WTC11 (cell line): ENCODE data around the gene MFSD11. TPM values are rescaled to one million over a fixed set of nuclear protein-coding genes. Genes with fewer than 3 reads are reported as not detected.

ENCODE experiments used
- ATAC-seq: fragments of 200-7000 bp; cut with Tn5 transposase; 2 replicates; pipeline ENCODE4 v1.10.0; 2021; ENCODE audit warnings: mild to moderate bottlenecking, moderate library complexity
- CTCF ChIA-PET: fragments of 300-600 bp; sonication (Branson Sonifier 250); formaldehyde crosslinking; loops from one replicate; lab custom pipeline; 2021; ENCODE audit warnings: antibody characterized with exemption; lab: Charles Lee
- POLR2A ChIA-PET: fragments of 350-600 bp; sonication (Branson Sonifier 250); formaldehyde crosslinking; loops from one replicate; lab custom pipeline; 2021; ENCODE audit warnings: antibody characterized with exemption; lab: Charles Lee
- DNase-seq: peaks from one replicate; pipeline ENCODE4 v3.0.0; 2021; ENCODE audit warnings: low spot score
- H3K27ac Mint-ChIP-seq: 2 replicates; pipeline ENCODE4 v1.8.0; 2021; ENCODE audit warnings: mixed read lengths
- H3K27me3 Mint-ChIP-seq: 2 replicates; pipeline ENCODE4 v1.8.0; 2021; ENCODE audit warnings: low read depth, mild to moderate bottlenecking, moderate library complexity, mixed read lengths
- H3K36me3 Mint-ChIP-seq: 2 replicates; pipeline ENCODE4 v1.8.0; 2021; ENCODE audit warnings: mixed read lengths
- H3K4me1 Mint-ChIP-seq: 2 replicates; pipeline ENCODE4 v1.8.0; 2022; ENCODE audit warnings: mixed read lengths
- H3K4me3 Mint-ChIP-seq: 2 replicates; pipeline ENCODE4 v1.8.0; 2021; ENCODE audit warnings: mild to moderate bottlenecking, moderate library complexity, mixed read lengths
- H3K9me3 Mint-ChIP-seq: 2 replicates; pipeline ENCODE4 v1.8.0; 2021; ENCODE audit warnings: mixed read lengths
- EMX1 ChIP-seq: fragments of 250-450 bp; sonication (Bioruptor Pico); IDR thresholded peaks from 2 replicates; pipeline ENCODE4 v1.8.0; 2021; ENCODE audit warnings: mild to moderate bottlenecking
- GABPB1 ChIP-seq: sonication (generic); formaldehyde crosslinking; IDR thresholded peaks from 2 replicates; pipeline ENCODE4 v1.8.1; 2023; ENCODE audit warnings: mild to moderate bottlenecking, missing genetic modification reagents
- KAT7 ChIP-seq: sonication (generic); formaldehyde crosslinking; IDR thresholded peaks from 2 replicates; pipeline ENCODE4 v1.8.1; 2023; ENCODE audit warnings: missing genetic modification reagents, mild to moderate bottlenecking, borderline replicate concordance
- OVOL2 ChIP-seq: fragments of 250-450 bp; sonication (Bioruptor Pico); IDR thresholded peaks from 2 replicates; pipeline ENCODE4 v1.9.0; 2021; ENCODE audit warnings: mild to moderate bottlenecking, borderline replicate concordance
- TEAD4 ChIP-seq: sonication (generic); formaldehyde crosslinking; IDR thresholded peaks from 2 replicates; pipeline ENCODE4 v1.8.0; 2022; ENCODE audit warnings: mild to moderate bottlenecking, missing genetic modification reagents
- ZNF219 ChIP-seq: sonication (generic); formaldehyde crosslinking; IDR thresholded peaks from 2 replicates; pipeline ENCODE4 v1.8.0; 2023; ENCODE audit warnings: missing genetic modification reagents, mild to moderate bottlenecking, borderline replicate concordance
- ZNF263 ChIP-seq: sonication (generic); formaldehyde crosslinking; IDR thresholded peaks from 2 replicates; pipeline ENCODE4 v1.8.1; 2022; ENCODE audit warnings: low read depth, mild to moderate bottlenecking, moderate library complexity, missing genetic modification reagents
- ZNF423 ChIP-seq: fragments of 250-450 bp; sonication (Bioruptor Pico); IDR thresholded peaks from 2 replicates; pipeline ENCODE4 v2.1.2; 2022; ENCODE audit warnings: mild to moderate bottlenecking, moderate library complexity
- ZNF671 ChIP-seq: fragments of 250-450 bp; sonication (Bioruptor Pico); IDR thresholded peaks from 2 replicates; pipeline ENCODE4 v1.8.0; 2021; ENCODE audit warnings: mild to moderate bottlenecking
- total RNA-seq: library from RNA; stranded (reverse); gene quantifications from 3 replicates; pipeline ENCODE4 v1.2.3, GENCODE V29; 2021
- TF ChIP-seq, protein P1 (sequence below): fragments of 250-450 bp; sonication (Bioruptor Pico); IDR thresholded peaks from 2 replicates; pipeline ENCODE4 v1.9.0; 2021; ENCODE audit warnings: mild to moderate bottlenecking
- TF ChIP-seq, protein P2 (sequence below): sonication (generic); formaldehyde crosslinking; IDR thresholded peaks from 2 replicates; pipeline ENCODE4 v1.8.1; 2023; ENCODE audit warnings: mild to moderate bottlenecking, missing genetic modification reagents, moderate library complexity
- TF ChIP-seq, protein P3 (sequence below): sonication (generic); formaldehyde crosslinking; IDR thresholded peaks from 2 replicates; pipeline ENCODE4 v1.8.1; 2023; ENCODE audit warnings: mild to moderate bottlenecking, missing genetic modification reagents
- TF ChIP-seq, protein P4 (sequence below): fragments of 250-450 bp; sonication (Bioruptor Pico); conservative IDR thresholded peaks from 2 replicates; pipeline ENCODE4 v1.9.0; 2021; ENCODE audit warnings: mild to moderate bottlenecking
- TF ChIP-seq, protein P5 (sequence below): sonication (generic); formaldehyde crosslinking; conservative IDR thresholded peaks from 2 replicates; pipeline ENCODE4 v1.8.1; 2023; ENCODE audit warnings: mild to moderate bottlenecking, low read depth, missing genetic modification reagents, moderate library complexity
- TF ChIP-seq, protein P6 (sequence below): fragments of 250-450 bp; sonication (Bioruptor Pico); IDR thresholded peaks from 2 replicates; pipeline ENCODE4 v1.9.0; 2021; ENCODE audit warnings: moderate library complexity, mild to moderate bottlenecking, inconsistent platforms, borderline replicate concordance
- TF ChIP-seq, protein P7 (sequence below): sonication (generic); formaldehyde crosslinking; IDR thresholded peaks from 2 replicates; pipeline ENCODE4 v1.8.0; 2023; ENCODE audit warnings: missing genetic modification reagents, mild to moderate bottlenecking, borderline replicate concordance

Gene MFSD11
- total RNA-seq, 1 experiment from 2014 or later: 16.6 TPM

DNA sequence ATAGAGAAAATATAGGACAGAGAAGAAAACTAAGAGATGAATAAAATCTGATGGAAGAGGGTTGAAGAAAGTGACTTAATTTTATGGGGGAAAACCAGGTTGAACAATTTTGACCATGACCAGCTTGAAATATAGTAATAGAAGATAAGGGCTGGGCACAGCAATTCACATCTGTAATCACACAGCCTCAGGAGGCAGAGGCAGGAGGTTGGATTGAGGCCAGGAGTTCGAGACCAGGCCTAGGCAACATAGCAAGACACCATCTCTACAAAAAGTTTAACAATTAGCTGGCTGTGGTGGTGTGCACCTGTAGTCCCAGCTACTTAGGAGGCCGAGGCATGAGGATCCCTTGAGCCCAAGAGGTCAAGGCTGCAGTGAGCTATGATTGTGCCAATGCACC is 35.8 kb upstream of the MFSD11 start (continued):
- TF ChIP-seq, protein P1, sequence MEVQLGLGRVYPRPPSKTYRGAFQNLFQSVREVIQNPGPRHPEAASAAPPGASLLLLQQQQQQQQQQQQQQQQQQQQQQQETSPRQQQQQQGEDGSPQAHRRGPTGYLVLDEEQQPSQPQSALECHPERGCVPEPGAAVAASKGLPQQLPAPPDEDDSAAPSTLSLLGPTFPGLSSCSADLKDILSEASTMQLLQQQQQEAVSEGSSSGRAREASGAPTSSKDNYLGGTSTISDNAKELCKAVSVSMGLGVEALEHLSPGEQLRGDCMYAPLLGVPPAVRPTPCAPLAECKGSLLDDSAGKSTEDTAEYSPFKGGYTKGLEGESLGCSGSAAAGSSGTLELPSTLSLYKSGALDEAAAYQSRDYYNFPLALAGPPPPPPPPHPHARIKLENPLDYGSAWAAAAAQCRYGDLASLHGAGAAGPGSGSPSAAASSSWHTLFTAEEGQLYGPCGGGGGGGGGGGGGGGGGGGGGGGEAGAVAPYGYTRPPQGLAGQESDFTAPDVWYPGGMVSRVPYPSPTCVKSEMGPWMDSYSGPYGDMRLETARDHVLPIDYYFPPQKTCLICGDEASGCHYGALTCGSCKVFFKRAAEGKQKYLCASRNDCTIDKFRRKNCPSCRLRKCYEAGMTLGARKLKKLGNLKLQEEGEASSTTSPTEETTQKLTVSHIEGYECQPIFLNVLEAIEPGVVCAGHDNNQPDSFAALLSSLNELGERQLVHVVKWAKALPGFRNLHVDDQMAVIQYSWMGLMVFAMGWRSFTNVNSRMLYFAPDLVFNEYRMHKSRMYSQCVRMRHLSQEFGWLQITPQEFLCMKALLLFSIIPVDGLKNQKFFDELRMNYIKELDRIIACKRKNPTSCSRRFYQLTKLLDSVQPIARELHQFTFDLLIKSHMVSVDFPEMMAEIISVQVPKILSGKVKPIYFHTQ (CRISPR knock-in tag): no peak
- TF ChIP-seq, protein P2, sequence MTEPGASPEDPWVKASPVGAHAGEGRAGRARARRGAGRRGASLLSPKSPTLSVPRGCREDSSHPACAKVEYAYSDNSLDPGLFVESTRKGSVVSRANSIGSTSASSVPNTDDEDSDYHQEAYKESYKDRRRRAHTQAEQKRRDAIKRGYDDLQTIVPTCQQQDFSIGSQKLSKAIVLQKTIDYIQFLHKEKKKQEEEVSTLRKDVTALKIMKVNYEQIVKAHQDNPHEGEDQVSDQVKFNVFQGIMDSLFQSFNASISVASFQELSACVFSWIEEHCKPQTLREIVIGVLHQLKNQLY (CRISPR knock-in tag): no peak

DNA sequence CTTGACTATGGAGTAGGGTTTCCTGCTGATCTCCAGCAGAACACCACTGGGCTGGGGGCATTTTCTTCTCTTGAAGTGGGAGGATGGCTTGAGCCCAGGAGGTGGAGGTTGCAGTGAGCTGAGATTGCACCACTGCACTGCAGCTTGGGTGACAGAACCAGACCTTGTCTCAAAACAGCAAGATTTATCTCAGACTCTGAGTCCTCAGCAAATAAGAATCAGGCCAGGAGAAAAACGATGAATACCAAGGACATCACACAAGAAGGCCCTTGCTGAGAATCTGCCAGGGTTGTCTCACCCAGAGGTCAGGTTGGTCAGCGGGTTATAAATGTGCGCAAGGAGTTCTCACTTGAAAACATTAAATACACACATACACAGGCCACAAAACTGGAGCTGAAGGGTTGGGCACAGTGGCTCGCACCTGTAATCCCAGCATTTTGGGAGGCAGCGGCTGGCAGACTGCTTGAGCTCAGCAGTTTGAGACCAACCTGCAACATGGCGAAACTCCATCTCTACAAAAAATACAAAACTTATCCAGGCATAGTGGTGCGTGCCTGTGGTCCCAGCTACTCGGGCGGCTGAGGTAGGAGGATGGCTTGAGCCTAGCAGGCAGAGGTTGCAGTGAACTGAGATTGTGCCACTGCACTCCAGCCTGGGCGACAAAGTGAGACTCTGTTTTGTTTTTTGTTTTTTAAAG is 34.8 kb upstream of the MFSD11 start:
- H3K4me3 Mint-ChIP-seq: no peak overlapping the region
- TF ChIP-seq, protein P3, sequence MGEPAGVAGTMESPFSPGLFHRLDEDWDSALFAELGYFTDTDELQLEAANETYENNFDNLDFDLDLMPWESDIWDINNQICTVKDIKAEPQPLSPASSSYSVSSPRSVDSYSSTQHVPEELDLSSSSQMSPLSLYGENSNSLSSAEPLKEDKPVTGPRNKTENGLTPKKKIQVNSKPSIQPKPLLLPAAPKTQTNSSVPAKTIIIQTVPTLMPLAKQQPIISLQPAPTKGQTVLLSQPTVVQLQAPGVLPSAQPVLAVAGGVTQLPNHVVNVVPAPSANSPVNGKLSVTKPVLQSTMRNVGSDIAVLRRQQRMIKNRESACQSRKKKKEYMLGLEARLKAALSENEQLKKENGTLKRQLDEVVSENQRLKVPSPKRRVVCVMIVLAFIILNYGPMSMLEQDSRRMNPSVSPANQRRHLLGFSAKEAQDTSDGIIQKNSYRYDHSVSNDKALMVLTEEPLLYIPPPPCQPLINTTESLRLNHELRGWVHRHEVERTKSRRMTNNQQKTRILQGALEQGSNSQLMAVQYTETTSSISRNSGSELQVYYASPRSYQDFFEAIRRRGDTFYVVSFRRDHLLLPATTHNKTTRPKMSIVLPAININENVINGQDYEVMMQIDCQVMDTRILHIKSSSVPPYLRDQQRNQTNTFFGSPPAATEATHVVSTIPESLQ (CRISPR knock-in tag): no peak
- TF ChIP-seq, protein P4, sequence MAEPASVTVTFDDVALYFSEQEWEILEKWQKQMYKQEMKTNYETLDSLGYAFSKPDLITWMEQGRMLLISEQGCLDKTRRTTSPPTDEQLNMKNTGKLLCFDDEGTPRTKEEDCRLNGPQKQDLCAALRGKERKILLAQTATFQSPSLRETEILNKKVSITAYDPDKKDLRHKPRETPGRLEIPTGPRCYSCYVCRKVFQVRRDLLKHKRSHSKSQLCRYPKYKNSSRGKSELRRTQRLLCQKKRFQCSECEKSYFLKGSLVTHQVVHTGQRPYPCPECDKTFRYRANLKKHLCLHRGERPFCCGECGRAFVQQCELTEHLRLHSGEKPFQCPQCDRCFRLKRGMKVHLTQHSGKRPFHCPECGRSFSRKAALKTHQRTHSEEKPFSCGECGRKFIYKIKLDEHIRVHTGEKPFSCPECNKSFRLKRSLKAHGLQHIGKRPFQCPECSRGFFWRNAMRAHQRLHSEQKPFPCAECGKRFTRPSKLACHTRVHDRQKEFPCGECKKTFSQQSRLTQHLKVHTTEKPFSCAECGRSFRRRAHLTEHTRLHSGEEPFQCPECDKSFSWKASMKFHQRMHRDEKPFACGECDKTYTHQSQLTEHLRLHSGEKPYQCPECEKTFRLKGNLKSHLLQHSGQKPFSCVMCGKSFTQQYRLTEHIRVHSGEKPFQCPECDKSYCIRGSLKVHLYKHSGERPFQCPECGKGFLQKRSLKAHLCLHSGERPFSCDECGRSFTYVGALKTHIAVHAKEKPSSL (CRISPR knock-in tag): no peak
- TF ChIP-seq ZNF423 (CRISPR knock-in tag) (no peak), ZNF671 (CRISPR knock-in tag) (no peak), GABPB1 (CRISPR knock-in tag) (no peak), ZNF219 (CRISPR knock-in tag) (no peak), EMX1 (CRISPR knock-in tag) (no peak), KAT7 (CRISPR knock-in tag) (no peak), OVOL2 (CRISPR knock-in tag) (no peak), ZNF263 (CRISPR knock-in tag) (no peak), TEAD4 (no peak)
- TF ChIP-seq, protein P2 (CRISPR knock-in tag): no peak
- TF ChIP-seq, protein P5, sequence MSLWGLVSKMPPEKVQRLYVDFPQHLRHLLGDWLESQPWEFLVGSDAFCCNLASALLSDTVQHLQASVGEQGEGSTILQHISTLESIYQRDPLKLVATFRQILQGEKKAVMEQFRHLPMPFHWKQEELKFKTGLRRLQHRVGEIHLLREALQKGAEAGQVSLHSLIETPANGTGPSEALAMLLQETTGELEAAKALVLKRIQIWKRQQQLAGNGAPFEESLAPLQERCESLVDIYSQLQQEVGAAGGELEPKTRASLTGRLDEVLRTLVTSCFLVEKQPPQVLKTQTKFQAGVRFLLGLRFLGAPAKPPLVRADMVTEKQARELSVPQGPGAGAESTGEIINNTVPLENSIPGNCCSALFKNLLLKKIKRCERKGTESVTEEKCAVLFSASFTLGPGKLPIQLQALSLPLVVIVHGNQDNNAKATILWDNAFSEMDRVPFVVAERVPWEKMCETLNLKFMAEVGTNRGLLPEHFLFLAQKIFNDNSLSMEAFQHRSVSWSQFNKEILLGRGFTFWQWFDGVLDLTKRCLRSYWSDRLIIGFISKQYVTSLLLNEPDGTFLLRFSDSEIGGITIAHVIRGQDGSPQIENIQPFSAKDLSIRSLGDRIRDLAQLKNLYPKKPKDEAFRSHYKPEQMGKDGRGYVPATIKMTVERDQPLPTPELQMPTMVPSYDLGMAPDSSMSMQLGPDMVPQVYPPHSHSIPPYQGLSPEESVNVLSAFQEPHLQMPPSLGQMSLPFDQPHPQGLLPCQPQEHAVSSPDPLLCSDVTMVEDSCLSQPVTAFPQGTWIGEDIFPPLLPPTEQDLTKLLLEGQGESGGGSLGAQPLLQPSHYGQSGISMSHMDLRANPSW: no peak
- TF ChIP-seq, protein P6, sequence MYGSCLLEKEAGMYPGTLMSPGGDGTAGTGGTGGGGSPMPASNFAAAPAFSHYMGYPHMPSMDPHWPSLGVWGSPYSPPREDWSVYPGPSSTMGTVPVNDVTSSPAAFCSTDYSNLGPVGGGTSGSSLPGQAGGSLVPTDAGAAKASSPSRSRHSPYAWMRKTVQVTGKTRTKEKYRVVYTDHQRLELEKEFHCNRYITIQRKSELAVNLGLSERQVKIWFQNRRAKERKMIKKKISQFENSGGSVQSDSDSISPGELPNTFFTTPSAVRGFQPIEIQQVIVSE: no peak
- TF ChIP-seq, protein P7, sequence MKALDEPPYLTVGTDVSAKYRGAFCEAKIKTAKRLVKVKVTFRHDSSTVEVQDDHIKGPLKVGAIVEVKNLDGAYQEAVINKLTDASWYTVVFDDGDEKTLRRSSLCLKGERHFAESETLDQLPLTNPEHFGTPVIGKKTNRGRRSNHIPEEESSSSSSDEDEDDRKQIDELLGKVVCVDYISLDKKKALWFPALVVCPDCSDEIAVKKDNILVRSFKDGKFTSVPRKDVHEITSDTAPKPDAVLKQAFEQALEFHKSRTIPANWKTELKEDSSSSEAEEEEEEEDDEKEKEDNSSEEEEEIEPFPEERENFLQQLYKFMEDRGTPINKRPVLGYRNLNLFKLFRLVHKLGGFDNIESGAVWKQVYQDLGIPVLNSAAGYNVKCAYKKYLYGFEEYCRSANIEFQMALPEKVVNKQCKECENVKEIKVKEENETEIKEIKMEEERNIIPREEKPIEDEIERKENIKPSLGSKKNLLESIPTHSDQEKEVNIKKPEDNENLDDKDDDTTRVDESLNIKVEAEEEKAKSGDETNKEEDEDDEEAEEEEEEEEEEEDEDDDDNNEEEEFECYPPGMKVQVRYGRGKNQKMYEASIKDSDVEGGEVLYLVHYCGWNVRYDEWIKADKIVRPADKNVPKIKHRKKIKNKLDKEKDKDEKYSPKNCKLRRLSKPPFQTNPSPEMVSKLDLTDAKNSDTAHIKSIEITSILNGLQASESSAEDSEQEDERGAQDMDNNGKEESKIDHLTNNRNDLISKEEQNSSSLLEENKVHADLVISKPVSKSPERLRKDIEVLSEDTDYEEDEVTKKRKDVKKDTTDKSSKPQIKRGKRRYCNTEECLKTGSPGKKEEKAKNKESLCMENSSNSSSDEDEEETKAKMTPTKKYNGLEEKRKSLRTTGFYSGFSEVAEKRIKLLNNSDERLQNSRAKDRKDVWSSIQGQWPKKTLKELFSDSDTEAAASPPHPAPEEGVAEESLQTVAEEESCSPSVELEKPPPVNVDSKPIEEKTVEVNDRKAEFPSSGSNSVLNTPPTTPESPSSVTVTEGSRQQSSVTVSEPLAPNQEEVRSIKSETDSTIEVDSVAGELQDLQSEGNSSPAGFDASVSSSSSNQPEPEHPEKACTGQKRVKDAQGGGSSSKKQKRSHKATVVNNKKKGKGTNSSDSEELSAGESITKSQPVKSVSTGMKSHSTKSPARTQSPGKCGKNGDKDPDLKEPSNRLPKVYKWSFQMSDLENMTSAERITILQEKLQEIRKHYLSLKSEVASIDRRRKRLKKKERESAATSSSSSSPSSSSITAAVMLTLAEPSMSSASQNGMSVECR: no peak

More for the DNA sequence above, 34.8 kb upstream of the MFSD11 start:
- H3K4me1 Mint-ChIP-seq: peaks cover 39% of the 10 kb centered on the region
- DNase-seq (no peak), ATAC-seq (no peak)
- no peak overlapping the region for H3K27ac Mint-ChIP-seq
- H3K9me3 Mint-ChIP-seq: no peaks in the 10 kb centered on the region
- H3K36me3 Mint-ChIP-seq: peaks cover 3% of the 10 kb centered on the region; the same call in 1 of the 2 replicates
- ChIA-PET CTCF (interaction anchor here (1.3 to 2.9 kb wide), 3 partner anchors 22 to 244 kb away, joined by 5 to 13 read pairs (median 6); no protein-coding TSS in a partner anchor), POLR2A (interaction anchor here (0.5 kb wide), 1 partner anchor 61 kb away, joined by 4 read pairs; no protein-coding TSS in a partner anchor)
- no peaks in the 10 kb centered on the region for H3K27me3 Mint-ChIP-seq
